Sigmoid colon (tissue), 4 donors: ENCODE results near the gene CLEC2L.

Experiments
- EP300 ChIP-seq, 4 donors: sonication (generic); formaldehyde crosslinking; IDR thresholded peaks; one replicate each; pipeline ENCODE4 v1.6.1; 2017; ENCODE audit warnings: antibody characterized with exemption in 4 of 4
- TF ChIP-seq, protein P1 (sequence below), 4 experiments: fragments of 450-650 bp in 3 of 4; fragments of 200-600 bp in 1 of 4; IDR thresholded peaks; one replicate each; pipeline ENCODE4 v1.5.1; 2016 to 2019; ENCODE audit warnings: antibody characterized with exemption in 4 of 4, mild to moderate bottlenecking in 3 of 4, moderate library complexity in 2 of 4

- no peak for TF ChIP-seq EP300 (IDR thresholded peaks at IDR 0.05)
- TF ChIP-seq, protein P1, sequence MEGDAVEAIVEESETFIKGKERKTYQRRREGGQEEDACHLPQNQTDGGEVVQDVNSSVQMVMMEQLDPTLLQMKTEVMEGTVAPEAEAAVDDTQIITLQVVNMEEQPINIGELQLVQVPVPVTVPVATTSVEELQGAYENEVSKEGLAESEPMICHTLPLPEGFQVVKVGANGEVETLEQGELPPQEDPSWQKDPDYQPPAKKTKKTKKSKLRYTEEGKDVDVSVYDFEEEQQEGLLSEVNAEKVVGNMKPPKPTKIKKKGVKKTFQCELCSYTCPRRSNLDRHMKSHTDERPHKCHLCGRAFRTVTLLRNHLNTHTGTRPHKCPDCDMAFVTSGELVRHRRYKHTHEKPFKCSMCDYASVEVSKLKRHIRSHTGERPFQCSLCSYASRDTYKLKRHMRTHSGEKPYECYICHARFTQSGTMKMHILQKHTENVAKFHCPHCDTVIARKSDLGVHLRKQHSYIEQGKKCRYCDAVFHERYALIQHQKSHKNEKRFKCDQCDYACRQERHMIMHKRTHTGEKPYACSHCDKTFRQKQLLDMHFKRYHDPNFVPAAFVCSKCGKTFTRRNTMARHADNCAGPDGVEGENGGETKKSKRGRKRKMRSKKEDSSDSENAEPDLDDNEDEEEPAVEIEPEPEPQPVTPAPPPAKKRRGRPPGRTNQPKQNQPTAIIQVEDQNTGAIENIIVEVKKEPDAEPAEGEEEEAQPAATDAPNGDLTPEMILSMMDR (IDR thresholded peaks at IDR 0.05), result no peak
These were observed 707 bp downstream of the CLEC2L start for GRCh38 chr7:139523968-139524815.
